HG03558 (cell line): ENCODE data around the gene PINK1.
"Not testable (repeated sequence)": the region's sequence is repeated elsewhere in the genome, so short reads cannot be mapped to it uniquely, and the experiment has no call there.

Experiments
- ATAC-seq: cut with Tn5 transposase; IDR thresholded peaks from one replicate; pipeline ENCODE4 v1.9.1; 2021; ENCODE audit warnings: moderate number of reproducible peaks; ENCODE audit not compliant: unreplicated experiment; ENCODE audit errors: extremely low read depth

PINK1 gene

GRCh38 chr1:20633190-20634064 is at the start of gene PINK1:
Gene PINK1, plus strand, starts transcription at chr1:20633458. Its CDS starts 91 bp downstream, at chr1:20633549.
- no peak for ATAC-seq

- no peak for ATAC-seq
These were observed 48.4 kb upstream of the PINK1 start for GRCh38 chr1:20584890-20585289.

GRCh38 chr1:20586953-20587660 is 46.2 kb upstream of the PINK1 start:
- no peak for ATAC-seq

GRCh38 chr1:20587661-20588053 is 45.6 kb upstream of the PINK1 start:
- ATAC-seq, result no peak

GRCh38 chr1:20588634-20589225 is 44.5 kb upstream of the PINK1 start, which contains the start of gene CDA:
Gene CDA, plus strand, starts transcription at chr1:20589097. Its CDS starts 33 bp downstream, at chr1:20589130.
- no peak for ATAC-seq

- no peak for ATAC-seq
These were observed 43.7 kb upstream of the PINK1 start for GRCh38 chr1:20589331-20590278.

- no peak for ATAC-seq
These were observed 42.9 kb upstream of the PINK1 start for GRCh38 chr1:20590306-20590777.

- ATAC-seq, result no peak
These were observed 39.5 kb upstream of the PINK1 start for GRCh38 chr1:20593756-20594155.

- ATAC-seq, result no peak
These were observed 38.5 kb upstream of the PINK1 start for GRCh38 chr1:20594746-20595145.

GRCh38 chr1:20596106-20596505 is 37.2 kb upstream of the PINK1 start:
- no peak for ATAC-seq

GRCh38 chr1:20597650-20598049 is 35.6 kb upstream of the PINK1 start:
- no peak for ATAC-seq

- ATAC-seq, result no peak
These were observed 33.1 kb upstream of the PINK1 start for GRCh38 chr1:20600156-20600555.

- ATAC-seq, result no peak
These were observed 32.0 kb upstream of the PINK1 start for GRCh38 chr1:20601129-20601825.

- ATAC-seq, result no peak
These were observed 30.3 kb upstream of the PINK1 start for GRCh38 chr1:20602851-20603450.

- ATAC-seq, result no peak
These were observed 29.5 kb upstream of the PINK1 start for GRCh38 chr1:20603504-20604464.

- no peak for ATAC-seq
These were observed 28.6 kb upstream of the PINK1 start for GRCh38 chr1:20604678-20605077.

GRCh38 chr1:20606801-20607570 is 26.3 kb upstream of the PINK1 start:
- not testable (repeated sequence) for ATAC-seq
